ENCODE results near the gene CHAMP1.

The CHAMP1 gene

DNA sequence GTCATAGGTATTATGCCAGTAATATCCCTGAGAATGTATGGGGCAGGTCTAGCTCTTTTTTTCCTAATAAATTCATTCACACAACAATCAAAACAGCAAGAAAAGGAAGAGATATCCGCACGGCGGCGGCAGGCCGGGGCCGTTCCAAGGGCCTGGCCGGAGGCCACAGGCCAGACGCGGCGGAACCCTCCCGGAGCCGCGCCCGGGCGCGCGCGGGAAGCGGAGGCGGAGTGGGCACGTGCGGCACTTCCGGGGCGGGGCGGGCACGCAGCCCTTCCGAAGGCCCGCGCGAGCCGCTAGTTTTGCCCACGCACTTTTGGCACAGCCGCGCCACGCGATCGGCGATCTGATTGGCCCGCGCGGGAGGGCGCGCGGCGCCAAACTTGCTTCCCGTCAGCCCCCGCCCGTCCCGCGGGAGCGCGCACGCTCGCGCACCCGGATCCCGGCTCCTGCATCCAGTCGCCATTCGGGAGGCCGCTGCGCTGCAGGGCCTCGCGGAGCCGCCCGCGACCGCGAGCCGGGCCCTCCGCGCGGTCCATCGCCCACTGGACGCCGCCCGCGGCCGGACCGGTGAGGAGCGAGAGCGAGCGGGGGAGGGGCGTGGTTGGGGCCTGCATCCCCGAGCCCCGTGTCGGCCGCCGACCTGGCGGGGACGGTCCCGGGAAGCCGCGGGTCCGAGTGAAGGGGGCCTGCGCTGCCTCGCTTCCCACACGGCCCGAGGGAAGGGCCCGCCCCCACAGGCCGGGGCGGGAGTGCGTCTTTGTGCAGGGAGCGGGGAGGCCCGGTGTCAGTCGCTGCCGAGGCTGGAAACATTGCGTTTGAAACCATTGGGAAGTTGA lies at the start of gene CHAMP1:
CHAMP1 (plus strand) TSS at position 430 of the 839 bp plus-strand sequence. CDS start 9,340 bp downstream, outside the sequence.
- H3K9me3 ChIP-seq (ENCODE audit: control insufficient read depth, insufficient read depth, low read length): no peaks in the 10 kb centered on the region
- no peaks in the 10 kb centered on the region for H3K4me1 ChIP-seq (ENCODE audit: control insufficient read depth, insufficient read depth, low read length)
- no peaks in the 10 kb centered on the region for H3K27me3 ChIP-seq (ENCODE audit: control insufficient read depth, insufficient read depth, low read length)
- H3K9ac ChIP-seq (ENCODE audit: low read depth, low read length): peak within 1 kb of the TSS; percentile 83
- peak within 1 kb of the TSS; percentile 69 for H3K4me3 ChIP-seq (ENCODE audit: low read depth, low read length)
- no peaks in the 10 kb centered on the region for H3K36me3 ChIP-seq (ENCODE audit: control insufficient read depth, insufficient read depth, low read length)

DNA sequence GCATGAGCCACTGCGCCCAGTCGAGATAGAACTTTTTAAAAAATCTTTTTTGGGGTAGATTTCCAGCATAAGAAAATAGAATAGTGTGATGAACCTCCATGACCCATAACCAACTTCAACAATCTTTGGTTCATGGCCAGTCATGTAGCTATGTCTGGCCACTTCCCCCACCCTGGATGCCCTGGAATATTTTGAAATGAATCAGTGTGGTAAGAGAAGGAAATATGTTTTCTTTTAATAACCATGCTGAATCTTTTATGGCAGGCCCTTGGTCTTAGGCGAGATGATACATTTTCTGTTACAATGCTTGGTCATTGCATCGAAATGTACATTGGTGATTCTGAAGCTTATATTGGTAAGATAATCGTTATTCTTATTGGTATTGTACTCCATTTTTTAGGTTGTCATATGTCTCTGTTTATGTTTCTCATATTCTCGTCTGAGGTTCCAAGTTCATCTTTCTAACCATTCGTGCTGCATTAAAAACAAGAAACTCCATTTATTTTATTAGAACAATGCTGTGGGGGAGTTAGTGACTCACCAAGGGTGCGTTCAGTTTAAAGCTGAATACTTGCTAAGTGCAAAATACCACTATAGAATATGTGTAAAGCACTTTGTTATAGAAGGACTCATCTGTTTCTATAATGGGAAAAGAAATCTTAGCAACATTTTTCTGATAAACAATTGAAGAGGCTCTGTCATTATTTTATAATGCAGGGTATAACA lies 49.3 kb upstream of the CHAMP1 start:
- Histone ChIP-seq H3K36me3 (ENCODE audit: control insufficient read depth, insufficient read depth, low read length) (peaks cover 59% of the 10 kb centered on the region), H3K9ac (ENCODE audit: low read depth, low read length) (no peak overlapping the region), H3K4me3 (ENCODE audit: low read depth, low read length) (no peak overlapping the region), H3K27me3 (ENCODE audit: control insufficient read depth, insufficient read depth, low read length) (no peaks in the 10 kb centered on the region), H3K9me3 (ENCODE audit: control insufficient read depth, insufficient read depth, low read length) (no peaks in the 10 kb centered on the region), H3K4me1 (ENCODE audit: control insufficient read depth, insufficient read depth, low read length) (no peaks in the 10 kb centered on the region)

DNA sequence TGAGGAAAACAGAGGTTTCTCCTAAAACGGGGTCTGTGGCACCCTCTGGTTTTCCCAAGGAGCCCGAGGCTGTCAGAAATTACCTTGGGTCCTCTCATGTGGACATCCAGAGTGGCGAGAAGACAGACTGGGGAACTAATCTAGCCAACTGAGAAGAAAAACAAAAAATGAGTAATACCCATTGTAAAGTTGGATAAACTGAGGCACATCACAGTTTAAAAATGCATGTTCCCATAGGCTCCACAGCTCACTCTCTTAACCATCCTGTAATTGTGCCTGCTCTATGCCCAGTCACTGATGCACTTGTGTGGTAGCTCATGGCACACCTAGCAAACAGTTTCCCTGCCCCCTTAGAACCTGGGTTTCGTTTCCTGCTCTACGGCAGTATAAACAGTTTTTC lies 48.1 kb upstream of the CHAMP1 start:
- Histone ChIP-seq H3K4me3 (ENCODE audit: low read depth, low read length) (no peak overlapping the region), H3K36me3 (ENCODE audit: control insufficient read depth, insufficient read depth, low read length) (peaks cover 52% of the 10 kb centered on the region), H3K9me3 (ENCODE audit: control insufficient read depth, insufficient read depth, low read length) (no peaks in the 10 kb centered on the region), H3K27me3 (ENCODE audit: control insufficient read depth, insufficient read depth, low read length) (no peaks in the 10 kb centered on the region), H3K9ac (ENCODE audit: low read depth, low read length) (no peak overlapping the region), H3K4me1 (ENCODE audit: control insufficient read depth, insufficient read depth, low read length) (no peaks in the 10 kb centered on the region)

- Histone ChIP-seq H3K4me3 (ENCODE audit: low read depth, low read length) (no peak overlapping the region), H3K9ac (ENCODE audit: low read depth, low read length) (no peak overlapping the region), H3K9me3 (ENCODE audit: control insufficient read depth, insufficient read depth, low read length) (no peaks in the 10 kb centered on the region), H3K36me3 (ENCODE audit: control insufficient read depth, insufficient read depth, low read length) (peaks cover 47% of the 10 kb centered on the region), H3K4me1 (ENCODE audit: control insufficient read depth, insufficient read depth, low read length) (no peaks in the 10 kb centered on the region), H3K27me3 (ENCODE audit: control insufficient read depth, insufficient read depth, low read length) (no peaks in the 10 kb centered on the region)
These were observed 45.7 kb upstream of the CHAMP1 start for GRCh38 chr13:114268344-114269280.

DNA sequence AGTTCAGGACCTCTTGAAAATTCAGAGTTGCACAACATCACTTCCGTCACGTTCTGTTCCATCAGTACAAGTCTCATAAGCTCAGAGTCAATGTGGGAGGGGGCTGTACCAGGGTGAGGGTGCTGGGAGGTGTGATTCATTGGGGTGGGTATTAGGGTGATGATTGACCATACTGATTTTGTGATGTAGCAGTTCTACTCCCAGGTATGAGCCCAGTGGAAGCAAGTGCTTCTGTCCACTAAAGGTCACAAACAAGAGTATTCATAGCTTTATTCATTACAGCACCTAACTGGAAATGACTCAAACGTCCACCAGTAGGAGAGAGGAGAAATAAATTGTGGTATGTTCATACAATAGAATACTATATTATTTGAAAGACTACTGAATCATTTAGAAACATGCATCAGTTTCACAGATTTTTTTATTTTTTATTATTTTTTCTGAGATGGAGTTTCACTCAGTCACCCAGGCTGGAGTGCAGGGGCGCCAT lies 45.0 kb upstream of the CHAMP1 start:
- H3K9ac ChIP-seq (ENCODE audit: low read depth, low read length): no peak overlapping the region
- no peaks in the 10 kb centered on the region for H3K4me1 ChIP-seq (ENCODE audit: control insufficient read depth, insufficient read depth, low read length)
- H3K4me3 ChIP-seq (ENCODE audit: low read depth, low read length): no peak overlapping the region
- no peaks in the 10 kb centered on the region for H3K9me3 ChIP-seq (ENCODE audit: control insufficient read depth, insufficient read depth, low read length)
- no peaks in the 10 kb centered on the region for H3K27me3 ChIP-seq (ENCODE audit: control insufficient read depth, insufficient read depth, low read length)
- H3K36me3 ChIP-seq (ENCODE audit: control insufficient read depth, insufficient read depth, low read length): peaks cover 44% of the 10 kb centered on the region

- Histone ChIP-seq H3K4me3 (ENCODE audit: low read depth, low read length) (no peak overlapping the region), H3K36me3 (ENCODE audit: control insufficient read depth, insufficient read depth, low read length) (peaks cover 34% of the 10 kb centered on the region), H3K4me1 (ENCODE audit: control insufficient read depth, insufficient read depth, low read length) (no peaks in the 10 kb centered on the region), H3K9ac (ENCODE audit: low read depth, low read length) (no peak overlapping the region), H3K27me3 (ENCODE audit: control insufficient read depth, insufficient read depth, low read length) (no peaks in the 10 kb centered on the region), H3K9me3 (ENCODE audit: control insufficient read depth, insufficient read depth, low read length) (no peaks in the 10 kb centered on the region)
These were observed 41.3 kb upstream of the CHAMP1 start for GRCh38 chr13:114272977-114273376.

- Histone ChIP-seq H3K36me3 (ENCODE audit: control insufficient read depth, insufficient read depth, low read length) (peaks cover 19% of the 10 kb centered on the region), H3K4me1 (ENCODE audit: control insufficient read depth, insufficient read depth, low read length) (no peaks in the 10 kb centered on the region), H3K4me3 (ENCODE audit: low read depth, low read length) (no peak overlapping the region)
These were observed 39.0 kb upstream of the CHAMP1 start for GRCh38 chr13:114275304-114275703.

DNA sequence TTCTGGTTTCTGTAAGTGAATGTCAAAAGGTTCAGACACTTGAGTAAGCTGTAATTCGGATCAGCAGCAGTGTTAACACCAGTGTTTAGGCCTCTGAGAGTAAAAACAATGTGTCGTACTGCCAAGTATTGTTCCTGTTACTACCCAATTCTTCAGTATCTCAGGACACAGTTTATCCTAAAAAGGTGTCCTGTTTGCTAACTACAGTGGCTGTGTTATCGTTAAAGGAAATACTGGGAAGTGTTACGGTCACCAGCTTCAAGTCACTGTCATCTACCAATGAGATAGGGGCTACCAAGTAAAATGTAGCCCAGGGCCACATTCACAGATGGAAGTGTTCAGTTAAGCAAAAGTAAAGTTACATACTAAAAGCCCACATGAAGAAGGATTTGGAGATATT lies 35.2 kb upstream of the CHAMP1 start:
- Histone ChIP-seq H3K9ac (ENCODE audit: low read depth, low read length) (no peak overlapping the region), H3K4me1 (ENCODE audit: control insufficient read depth, insufficient read depth, low read length) (no peaks in the 10 kb centered on the region), H3K4me3 (ENCODE audit: low read depth, low read length) (no peak overlapping the region), H3K27me3 (ENCODE audit: control insufficient read depth, insufficient read depth, low read length) (no peaks in the 10 kb centered on the region), H3K36me3 (ENCODE audit: control insufficient read depth, insufficient read depth, low read length) (peaks cover 4% of the 10 kb centered on the region), H3K9me3 (ENCODE audit: control insufficient read depth, insufficient read depth, low read length) (no peaks in the 10 kb centered on the region)

More at GRCh38 chr13:114275304-114275703, 39.0 kb upstream of the CHAMP1 start:
- H3K9me3 ChIP-seq (ENCODE audit: control insufficient read depth, insufficient read depth, low read length): no peaks in the 10 kb centered on the region
- H3K9ac ChIP-seq (ENCODE audit: low read depth, low read length): no peak overlapping the region
- no peaks in the 10 kb centered on the region for H3K27me3 ChIP-seq (ENCODE audit: control insufficient read depth, insufficient read depth, low read length)

GRCh38 chr13:114279758-114280355 lies 34.4 kb upstream of the CHAMP1 start:
- H3K36me3 ChIP-seq (ENCODE audit: control insufficient read depth, insufficient read depth, low read length): peaks cover 4% of the 10 kb centered on the region
- no peaks in the 10 kb centered on the region for H3K9me3 ChIP-seq (ENCODE audit: control insufficient read depth, insufficient read depth, low read length)
- no peak overlapping the region for H3K4me3 ChIP-seq (ENCODE audit: low read depth, low read length)
- no peak overlapping the region for H3K9ac ChIP-seq (ENCODE audit: low read depth, low read length)
- no peaks in the 10 kb centered on the region for H3K27me3 ChIP-seq (ENCODE audit: control insufficient read depth, insufficient read depth, low read length)
- H3K4me1 ChIP-seq (ENCODE audit: control insufficient read depth, insufficient read depth, low read length): no peaks in the 10 kb centered on the region

GRCh38 chr13:114281351-114282040 lies 32.8 kb upstream of the CHAMP1 start, which contains the start of gene UPF3A:
Gene UPF3A (plus strand): TSS chr13:114281601. CDS start chr13:114281640, 39 bp downstream.
- peak within 1 kb of the TSS; percentile 98 for H3K9ac ChIP-seq (ENCODE audit: low read depth, low read length)
- no peaks in the 10 kb centered on the region for H3K4me1 ChIP-seq (ENCODE audit: control insufficient read depth, insufficient read depth, low read length)
- peaks cover 4% of the 10 kb centered on the region for H3K36me3 ChIP-seq (ENCODE audit: control insufficient read depth, insufficient read depth, low read length)
- no peaks in the 10 kb centered on the region for H3K9me3 ChIP-seq (ENCODE audit: control insufficient read depth, insufficient read depth, low read length)
- no peaks in the 10 kb centered on the region for H3K27me3 ChIP-seq (ENCODE audit: control insufficient read depth, insufficient read depth, low read length)
- H3K4me3 ChIP-seq (ENCODE audit: low read depth, low read length): peak within 1 kb of the TSS; percentile 73

Measured in iPS-15b (cell line).